Measurements from ENCODE around the gene SERGEF. TPM values are rescaled to one million over a fixed set of nuclear protein-coding genes. Genes with fewer than 3 reads are reported as not detected.
"Not testable (repeated sequence)": the region's sequence is repeated elsewhere in the genome, so short reads cannot be mapped to it uniquely, and the experiment has no call there.

The SERGEF gene
- total and polyA plus RNA-seq, 4 donors: 43.1 to 137 (median 72.8) TPM

- no peak overlapping the region for H3K4me3 ChIP-seq (ENCODE audit: low read length in 2 of 2)
- DNase-seq (no peak), ATAC-seq (ENCODE audit: low FRiP score) (no peak)
- H3K9me3 ChIP-seq (ENCODE audit: control insufficient read depth, low read length): no peaks in the 10 kb centered on the region
- peaks cover 0 to 2% of the 10 kb centered on the region in 2 donors for H3K36me3 ChIP-seq (ENCODE audit: control insufficient read depth in 1 of 2, insufficient read depth in 2 of 2, low read length in 1 of 2)
- intact Hi-C loops (cut with DNase I): loop anchor here (5.0 to 10.0 kb wide), 3 partner anchors 37 to 97 kb away; partner anchors contain the start of genes SAAL1 (in 2 of the 2) and TPH1 (in 1 of the 2)
- H3K4me1 ChIP-seq (ENCODE audit: control insufficient read depth in 1 of 2, insufficient read depth in 2 of 2, low read length in 2 of 2): no peaks in the 10 kb centered on the region
- H3K27me3 ChIP-seq (ENCODE audit: control insufficient read depth in 1 of 2, insufficient read depth in 2 of 2, low read length in 1 of 2): no peaks in the 10 kb centered on the region
- H3K27ac ChIP-seq (ENCODE audit: low read depth in 1 of 2, low read length in 2 of 2): no peak overlapping the region
These were observed 2.7 kb downstream of the SERGEF start for GRCh38 chr11:18010121-18010670.

GRCh38 chr11:18005376-18006129, 7.3 kb downstream of the SERGEF start:
- H3K27me3 ChIP-seq (ENCODE audit: control insufficient read depth in 1 of 2, insufficient read depth in 2 of 2, low read length in 1 of 2): no peaks in the 10 kb centered on the region
- WGBS, 2 donors: 78 to 86% methylated on average over 4 of the region's 4 CpGs
- intact Hi-C loops (cut with DNase I): no loop called here
- peaks cover 4 to 9% of the 10 kb centered on the region in 2 donors for H3K36me3 ChIP-seq (ENCODE audit: control insufficient read depth in 1 of 2, insufficient read depth in 2 of 2, low read length in 1 of 2)
- ATAC-seq (ENCODE audit: low FRiP score) (no peak), DNase-seq (no peak)
- no peak overlapping the region for H3K4me3 ChIP-seq (ENCODE audit: low read length in 2 of 2)
- no peaks in the 10 kb centered on the region for H3K4me1 ChIP-seq (ENCODE audit: control insufficient read depth in 1 of 2, insufficient read depth in 2 of 2, low read length in 2 of 2)
- H3K27ac ChIP-seq (ENCODE audit: low read depth in 1 of 2, low read length in 2 of 2): no peak overlapping the region
- no peaks in the 10 kb centered on the region for H3K9me3 ChIP-seq (ENCODE audit: control insufficient read depth, low read length)

- intact Hi-C loops (cut with DNase I): no loop called here
- 55 to 61% methylated on average over 2 of the region's 2 CpGs for WGBS, 2 donors
- H3K36me3 ChIP-seq (ENCODE audit: control insufficient read depth in 1 of 2, insufficient read depth in 2 of 2, low read length in 1 of 2): peaks cover 7 to 8% of the 10 kb centered on the region in 2 donors
These were observed 11.7 kb downstream of the SERGEF start for GRCh38 chr11:18001191-18001590.

GRCh38 chr11:18000760-18001159, 12.1 kb downstream of the SERGEF start:
- DNase-seq: no peak
- H3K4me3 ChIP-seq (ENCODE audit: low read length in 2 of 2): no peak overlapping the region
- no peak overlapping the region for H3K27ac ChIP-seq (ENCODE audit: low read depth in 1 of 2, low read length in 2 of 2)
- peaks cover 7 to 8% of the 10 kb centered on the region in 2 donors for H3K36me3 ChIP-seq (ENCODE audit: control insufficient read depth in 1 of 2, insufficient read depth in 2 of 2, low read length in 1 of 2)
- no peaks in the 10 kb centered on the region for H3K4me1 ChIP-seq (ENCODE audit: control insufficient read depth in 1 of 2, insufficient read depth in 2 of 2, low read length in 2 of 2)
- no peaks in the 10 kb centered on the region for H3K27me3 ChIP-seq (ENCODE audit: control insufficient read depth in 1 of 2, insufficient read depth in 2 of 2, low read length in 1 of 2)
- intact Hi-C loops (cut with DNase I): no loop called here
- WGBS, 2 donors: 96 to 100% methylated on average over 1 of the region's 1 CpG
- no peak for ATAC-seq (ENCODE audit: low FRiP score)
- no peaks in the 10 kb centered on the region for H3K9me3 ChIP-seq (ENCODE audit: control insufficient read depth, low read length)

More at GRCh38 chr11:18001191-18001590, 11.7 kb downstream of the SERGEF start:
- no peaks in the 10 kb centered on the region for H3K27me3 ChIP-seq (ENCODE audit: control insufficient read depth in 1 of 2, insufficient read depth in 2 of 2, low read length in 1 of 2)
- no peak overlapping the region for H3K4me3 ChIP-seq (ENCODE audit: low read length in 2 of 2)
- ATAC-seq (ENCODE audit: low FRiP score) (no peak), DNase-seq (no peak)
- H3K9me3 ChIP-seq (ENCODE audit: control insufficient read depth, low read length): no peaks in the 10 kb centered on the region
- no peak overlapping the region for H3K27ac ChIP-seq (ENCODE audit: low read depth in 1 of 2, low read length in 2 of 2)
- H3K4me1 ChIP-seq (ENCODE audit: control insufficient read depth in 1 of 2, insufficient read depth in 2 of 2, low read length in 2 of 2): no peaks in the 10 kb centered on the region

- H3K4me3 ChIP-seq (ENCODE audit: low read length in 2 of 2); H3K9me3 ChIP-seq (ENCODE audit: control insufficient read depth, low read length); H3K27ac ChIP-seq (ENCODE audit: low read depth in 1 of 2, low read length in 2 of 2); H3K4me1 ChIP-seq (ENCODE audit: control insufficient read depth in 1 of 2, insufficient read depth in 2 of 2, low read length in 2 of 2); intact Hi-C loops (cut with DNase I); DNase-seq; H3K36me3 ChIP-seq (ENCODE audit: control insufficient read depth in 1 of 2, insufficient read depth in 2 of 2, low read length in 1 of 2); H3K27me3 ChIP-seq (ENCODE audit: control insufficient read depth in 1 of 2, insufficient read depth in 2 of 2, low read length in 1 of 2); ATAC-seq (ENCODE audit: low FRiP score): not testable (repeated sequence)
- 97 to 100% methylated on average over 4 of the region's 4 CpGs for WGBS, 2 donors
These were observed 12.7 kb downstream of the SERGEF start for GRCh38 chr11:18000128-18000527.

GRCh38 chr11:17992916-17993315, 19.9 kb downstream of the SERGEF start:
- DNase-seq (no peak), ATAC-seq (ENCODE audit: low FRiP score) (no peak)
- Histone ChIP-seq H3K27me3 (ENCODE audit: control insufficient read depth in 1 of 2, insufficient read depth in 2 of 2, low read length in 1 of 2) (no peaks in the 10 kb centered on the region), H3K9me3 (ENCODE audit: control insufficient read depth, low read length) (no peaks in the 10 kb centered on the region), H3K27ac (ENCODE audit: low read depth in 1 of 2, low read length in 2 of 2) (no peak overlapping the region), H3K4me3 (ENCODE audit: low read length in 2 of 2) (no peak overlapping the region), H3K4me1 (ENCODE audit: control insufficient read depth in 1 of 2, insufficient read depth in 2 of 2, low read length in 2 of 2) (peaks cover 0 to 4% of the 10 kb centered on the region in 2 donors), H3K36me3 (ENCODE audit: control insufficient read depth in 1 of 2, insufficient read depth in 2 of 2, low read length in 1 of 2) (peaks cover 2 to 3% of the 10 kb centered on the region in 2 donors)
- intact Hi-C loops (cut with DNase I): loop anchor here in 1 of 2 donors (5.0 kb wide), 1 partner anchor 114 kb away; the partner anchor contains the start of gene SAAL1
- 44 to 53% methylated on average over 2 of the region's 2 CpGs for WGBS, 2 donors

GRCh38 chr11:17991783-17992433, 20.9 kb downstream of the SERGEF start:
- peaks cover 2 to 3% of the 10 kb centered on the region in 2 donors for H3K36me3 ChIP-seq (ENCODE audit: control insufficient read depth in 1 of 2, insufficient read depth in 2 of 2, low read length in 1 of 2)
- H3K27me3 ChIP-seq (ENCODE audit: control insufficient read depth in 1 of 2, insufficient read depth in 2 of 2, low read length in 1 of 2): no peaks in the 10 kb centered on the region
- WGBS, 2 donors: 26 to 28% methylated on average over 4 of the region's 4 CpGs
- intact Hi-C loops (cut with DNase I): loop anchor here in 1 of 2 donors (5.0 kb wide), 1 partner anchor 115 kb away; the partner anchor contains the start of gene SAAL1
- H3K27ac ChIP-seq (ENCODE audit: low read depth in 1 of 2, low read length in 2 of 2): no peak overlapping the region
- ATAC-seq (ENCODE audit: low FRiP score) (peak; percentile 68), DNase-seq (no peak)
- H3K4me1 ChIP-seq (ENCODE audit: control insufficient read depth in 1 of 2, insufficient read depth in 2 of 2, low read length in 2 of 2): peaks cover 0 to 4% of the 10 kb centered on the region in 2 donors
- H3K9me3 ChIP-seq (ENCODE audit: control insufficient read depth, low read length): no peaks in the 10 kb centered on the region
- H3K4me3 ChIP-seq (ENCODE audit: low read length in 2 of 2): no peak overlapping the region

- Histone ChIP-seq H3K36me3 (ENCODE audit: control insufficient read depth in 1 of 2, insufficient read depth in 2 of 2, low read length in 1 of 2) (peaks cover 2 to 3% of the 10 kb centered on the region in 2 donors), H3K9me3 (ENCODE audit: control insufficient read depth, low read length) (no peaks in the 10 kb centered on the region), H3K4me3 (ENCODE audit: low read length in 2 of 2) (no peak overlapping the region), H3K27me3 (ENCODE audit: control insufficient read depth in 1 of 2, insufficient read depth in 2 of 2, low read length in 1 of 2) (no peaks in the 10 kb centered on the region), H3K27ac (ENCODE audit: low read depth in 1 of 2, low read length in 2 of 2) (no peak overlapping the region), H3K4me1 (ENCODE audit: control insufficient read depth in 1 of 2, insufficient read depth in 2 of 2, low read length in 2 of 2) (peaks cover 4 to 11% of the 10 kb centered on the region in 2 donors)
- DNase-seq (no peak), ATAC-seq (ENCODE audit: low FRiP score) (no peak)
- intact Hi-C loops (cut with DNase I): no loop called here
- WGBS, 2 donors: 63 to 64% methylated on average over 1 of the region's 1 CpG
These were observed 23.5 kb downstream of the SERGEF start for GRCh38 chr11:17989306-17989705.
